H1 (cell line): ENCODE data around the gene HSPD1. TPM values are rescaled to one million over a fixed set of nuclear protein-coding genes. Genes with fewer than 3 reads are reported as not detected.

Experiments used
- BCL11A ChIP-seq, 2 experiments: IDR thresholded peaks; one replicate each; pipeline ENCODE4 v1.6.1; 2011; ENCODE audit warnings: low read depth in 2 of 2, low read length in 2 of 2, mild to moderate bottlenecking in 2 of 2
- CBX8 ChIP-seq: fragments of 300-800, 300-1000 bp; sonication (generic); IDR thresholded peaks from 2 replicates; pipeline ENCODE4 v1.7.1; 2016; ENCODE audit warnings: low read depth, low read length, borderline replicate concordance
- CTBP2 ChIP-seq: IDR thresholded peaks from 2 replicates; pipeline ENCODE4 v1.7.0; 2011; ENCODE audit warnings: borderline replicate concordance, mild to moderate bottlenecking, moderate library complexity, mixed read lengths, low read length; ENCODE audit not compliant: insufficient read depth, insufficient read length
- SP1 ChIP-seq: IDR thresholded peaks from 2 replicates; pipeline ENCODE4 v1.6.1; 2011; ENCODE audit warnings: low read depth, low read length
- TEAD4 ChIP-seq: IDR thresholded peaks from 2 replicates; pipeline ENCODE4 v1.6.1; 2012; ENCODE audit warnings: low read depth, low read length, inconsistent platforms, mixed read lengths
- polyA plus RNA-seq, 7 experiments: library from polyadenylated mRNA; depleted of rRNA in 3 of 7; stranded (reverse) in 5 of 7; unstranded in 2 of 7; fragments of >200 nt in 5 of 7; fragments of 200-250 nt in 2 of 7; gene quantifications; 1 replicate in 5 of 7; 2 replicates in 1 of 7; 4 replicates in 1 of 7; pipeline versions ENCODE4 v1.2.1 to v1.2.3, GENCODE V29; 2011 to 2013; ENCODE audit warnings: missing spikeins in 2 of 7, mixed read lengths in 2 of 7
- total RNA-seq: library from RNA; stranded (reverse); fragmentation: NEBNext Ultra II Directional; extraction: Animal tissue kit (Norgen Biotek cat#: 25700); gene quantifications from 2 replicates; pipeline ENCODE4 v1.2.1, GENCODE V29; 2021

HSPD1 gene
- total and polyA plus RNA-seq, 2 of the 8 experiments (the other 6 are each of a cell fraction or from before 2014, with no cell fraction given): 221 to 1,108 TPM

DNA sequence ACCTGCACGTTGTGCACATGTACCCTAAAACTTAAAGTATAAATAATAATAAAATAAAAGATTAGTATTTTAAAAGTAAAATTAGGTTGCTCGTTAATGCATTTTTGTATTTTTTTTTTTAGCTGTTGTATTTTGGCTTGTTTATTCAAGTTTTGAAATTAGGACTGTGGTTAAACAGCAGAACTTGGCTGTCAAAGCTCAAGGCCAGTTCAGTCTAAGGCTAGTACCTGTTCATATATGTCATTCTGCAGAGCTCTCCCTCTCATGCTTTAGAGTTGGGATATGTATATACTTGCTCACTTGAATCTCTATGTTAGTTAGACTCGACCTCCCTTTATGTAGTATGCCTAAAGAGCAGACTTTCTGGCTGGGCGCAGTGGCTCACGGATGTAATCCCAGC, 48.9 kb upstream of the HSPD1 start (continued):
- TF ChIP-seq SP1 (no peak), BCL11A (IDR thresholded peaks at IDR 0.05; ENCODE audit: low read depth in 2 of 2, low read length in 2 of 2) (no peak), CTBP2 (no peak), TEAD4 (no peak), CBX8 (no peak)
- TF ChIP-seq, all 59 proteins: peak for 0
